H1 (cell line): Measurements from ENCODE around the gene BMF. TPM values are rescaled to one million over a fixed set of nuclear protein-coding genes. Genes with fewer than 3 reads are reported as not detected.

Source experiments
- CHD1 ChIP-seq: IDR thresholded peaks from 2 replicates; pipeline ENCODE4 v1.6.1; 2012; ENCODE audit warnings: low read depth, low read length, improper control_type of control experiment
- EGR1 ChIP-seq: IDR thresholded peaks from 2 replicates; pipeline ENCODE4 v1.6.1; 2011; ENCODE audit warnings: low read depth, low read length, borderline replicate concordance
- GABPA ChIP-seq: IDR thresholded peaks from 2 replicates; pipeline ENCODE4 v1.6.1; 2011; ENCODE audit warnings: mild to moderate bottlenecking, low read length, moderate library complexity, borderline replicate concordance; ENCODE audit not compliant: insufficient read depth
- POLR2AphosphoS5 ChIP-seq: IDR thresholded peaks from 2 replicates; pipeline ENCODE4 v1.6.1; 2011; ENCODE audit warnings: low read depth, low read length
- RBBP5 ChIP-seq: IDR thresholded peaks from 2 replicates; pipeline ENCODE4 v1.7.1; 2012; ENCODE audit warnings: low read depth, mild to moderate bottlenecking, inconsistent platforms, low read length, moderate library complexity, borderline replicate concordance
- TAF1 ChIP-seq: IDR thresholded peaks from 2 replicates; pipeline ENCODE4 v1.6.1; 2011; ENCODE audit warnings: mild to moderate bottlenecking, low read depth, low read length
- TAF7 ChIP-seq: optimal IDR thresholded peaks from 2 replicates; pipeline ENCODE3; 2011; ENCODE audit warnings: low read depth, mild to moderate bottlenecking, inconsistent platforms, low read length, moderate library complexity, borderline replicate concordance
- TCF12 ChIP-seq: IDR thresholded peaks from 2 replicates; pipeline ENCODE4 v1.6.1; 2011; ENCODE audit warnings: low read depth, mild to moderate bottlenecking, low read length
- polyA plus RNA-seq, 7 experiments: library from polyadenylated mRNA; depleted of rRNA in 3 of 7; stranded (reverse) in 5 of 7; unstranded in 2 of 7; fragments of >200 nt in 5 of 7; fragments of 200-250 nt in 2 of 7; gene quantifications; 1 replicate in 5 of 7; 2 replicates in 1 of 7; 4 replicates in 1 of 7; pipeline versions ENCODE4 v1.2.1 to v1.2.3, GENCODE V29; 2011 to 2013; ENCODE audit warnings: missing spikeins in 2 of 7, mixed read lengths in 2 of 7
- total RNA-seq: library from RNA; stranded (reverse); fragmentation: NEBNext Ultra II Directional; extraction: Animal tissue kit (Norgen Biotek cat#: 25700); gene quantifications from 2 replicates; pipeline ENCODE4 v1.2.1, GENCODE V29; 2021
- TF ChIP-seq, protein P1 (sequence below): fragments of 300-600 bp; sonication (generic); IDR thresholded peaks from 2 replicates; pipeline ENCODE4 v1.7.1; 2012; ENCODE audit warnings: low read length, moderate library complexity, mild to moderate bottlenecking, inconsistent platforms; ENCODE audit not compliant: insufficient replicate concordance
- TF ChIP-seq, protein P2 (sequence below): IDR thresholded peaks from 2 replicates; pipeline ENCODE4 v1.6.1; 2012; ENCODE audit warnings: inconsistent platforms

The BMF gene
- total and polyA plus RNA-seq, 2 of the 8 experiments (the other 6 are each of a cell fraction or from before 2014, with no cell fraction given) = 21.2 to 24.2 TPM

DNA sequence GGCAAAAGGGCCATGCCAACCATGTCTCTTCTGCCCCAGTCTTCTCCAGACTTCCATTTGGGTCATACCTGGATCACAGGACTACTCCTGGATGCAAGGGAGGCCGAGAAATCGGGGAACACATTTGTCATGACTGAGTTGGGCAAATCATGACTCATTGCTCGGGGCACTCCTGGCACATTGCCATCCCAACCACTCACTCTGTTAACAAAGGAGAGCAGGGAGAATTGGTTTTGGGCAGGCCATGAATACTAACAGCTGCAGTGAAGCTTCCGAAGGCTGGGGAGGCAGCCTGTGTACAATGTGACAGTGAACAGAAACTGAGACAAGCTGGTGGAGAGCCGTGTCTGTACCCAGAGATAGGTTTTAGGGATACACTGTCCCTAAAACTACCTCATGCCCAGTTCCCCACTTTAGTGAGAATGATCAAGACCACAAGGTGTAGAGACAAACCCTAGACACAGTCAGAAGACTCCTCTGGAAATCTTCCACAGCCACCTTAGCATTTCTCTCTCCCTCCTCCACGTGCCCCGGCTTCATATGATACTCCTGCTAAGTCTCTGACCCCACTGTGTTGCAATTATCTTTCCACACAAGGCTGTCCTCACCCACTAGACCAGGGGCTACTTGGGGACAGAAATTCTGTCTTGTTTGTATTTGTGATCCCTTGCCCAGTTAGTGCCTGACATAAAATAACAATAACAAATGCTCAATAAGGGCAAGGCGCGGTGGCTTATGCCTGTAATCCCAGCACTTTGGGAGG, 41.7 kb upstream of the BMF start (continued):
- no peak for TF ChIP-seq POLR2AphosphoS5
- TF ChIP-seq RBBP5 = no peak
- no peak for TF ChIP-seq CHD1
- TF ChIP-seq TAF7 = no peak
- TF ChIP-seq, protein P1, sequence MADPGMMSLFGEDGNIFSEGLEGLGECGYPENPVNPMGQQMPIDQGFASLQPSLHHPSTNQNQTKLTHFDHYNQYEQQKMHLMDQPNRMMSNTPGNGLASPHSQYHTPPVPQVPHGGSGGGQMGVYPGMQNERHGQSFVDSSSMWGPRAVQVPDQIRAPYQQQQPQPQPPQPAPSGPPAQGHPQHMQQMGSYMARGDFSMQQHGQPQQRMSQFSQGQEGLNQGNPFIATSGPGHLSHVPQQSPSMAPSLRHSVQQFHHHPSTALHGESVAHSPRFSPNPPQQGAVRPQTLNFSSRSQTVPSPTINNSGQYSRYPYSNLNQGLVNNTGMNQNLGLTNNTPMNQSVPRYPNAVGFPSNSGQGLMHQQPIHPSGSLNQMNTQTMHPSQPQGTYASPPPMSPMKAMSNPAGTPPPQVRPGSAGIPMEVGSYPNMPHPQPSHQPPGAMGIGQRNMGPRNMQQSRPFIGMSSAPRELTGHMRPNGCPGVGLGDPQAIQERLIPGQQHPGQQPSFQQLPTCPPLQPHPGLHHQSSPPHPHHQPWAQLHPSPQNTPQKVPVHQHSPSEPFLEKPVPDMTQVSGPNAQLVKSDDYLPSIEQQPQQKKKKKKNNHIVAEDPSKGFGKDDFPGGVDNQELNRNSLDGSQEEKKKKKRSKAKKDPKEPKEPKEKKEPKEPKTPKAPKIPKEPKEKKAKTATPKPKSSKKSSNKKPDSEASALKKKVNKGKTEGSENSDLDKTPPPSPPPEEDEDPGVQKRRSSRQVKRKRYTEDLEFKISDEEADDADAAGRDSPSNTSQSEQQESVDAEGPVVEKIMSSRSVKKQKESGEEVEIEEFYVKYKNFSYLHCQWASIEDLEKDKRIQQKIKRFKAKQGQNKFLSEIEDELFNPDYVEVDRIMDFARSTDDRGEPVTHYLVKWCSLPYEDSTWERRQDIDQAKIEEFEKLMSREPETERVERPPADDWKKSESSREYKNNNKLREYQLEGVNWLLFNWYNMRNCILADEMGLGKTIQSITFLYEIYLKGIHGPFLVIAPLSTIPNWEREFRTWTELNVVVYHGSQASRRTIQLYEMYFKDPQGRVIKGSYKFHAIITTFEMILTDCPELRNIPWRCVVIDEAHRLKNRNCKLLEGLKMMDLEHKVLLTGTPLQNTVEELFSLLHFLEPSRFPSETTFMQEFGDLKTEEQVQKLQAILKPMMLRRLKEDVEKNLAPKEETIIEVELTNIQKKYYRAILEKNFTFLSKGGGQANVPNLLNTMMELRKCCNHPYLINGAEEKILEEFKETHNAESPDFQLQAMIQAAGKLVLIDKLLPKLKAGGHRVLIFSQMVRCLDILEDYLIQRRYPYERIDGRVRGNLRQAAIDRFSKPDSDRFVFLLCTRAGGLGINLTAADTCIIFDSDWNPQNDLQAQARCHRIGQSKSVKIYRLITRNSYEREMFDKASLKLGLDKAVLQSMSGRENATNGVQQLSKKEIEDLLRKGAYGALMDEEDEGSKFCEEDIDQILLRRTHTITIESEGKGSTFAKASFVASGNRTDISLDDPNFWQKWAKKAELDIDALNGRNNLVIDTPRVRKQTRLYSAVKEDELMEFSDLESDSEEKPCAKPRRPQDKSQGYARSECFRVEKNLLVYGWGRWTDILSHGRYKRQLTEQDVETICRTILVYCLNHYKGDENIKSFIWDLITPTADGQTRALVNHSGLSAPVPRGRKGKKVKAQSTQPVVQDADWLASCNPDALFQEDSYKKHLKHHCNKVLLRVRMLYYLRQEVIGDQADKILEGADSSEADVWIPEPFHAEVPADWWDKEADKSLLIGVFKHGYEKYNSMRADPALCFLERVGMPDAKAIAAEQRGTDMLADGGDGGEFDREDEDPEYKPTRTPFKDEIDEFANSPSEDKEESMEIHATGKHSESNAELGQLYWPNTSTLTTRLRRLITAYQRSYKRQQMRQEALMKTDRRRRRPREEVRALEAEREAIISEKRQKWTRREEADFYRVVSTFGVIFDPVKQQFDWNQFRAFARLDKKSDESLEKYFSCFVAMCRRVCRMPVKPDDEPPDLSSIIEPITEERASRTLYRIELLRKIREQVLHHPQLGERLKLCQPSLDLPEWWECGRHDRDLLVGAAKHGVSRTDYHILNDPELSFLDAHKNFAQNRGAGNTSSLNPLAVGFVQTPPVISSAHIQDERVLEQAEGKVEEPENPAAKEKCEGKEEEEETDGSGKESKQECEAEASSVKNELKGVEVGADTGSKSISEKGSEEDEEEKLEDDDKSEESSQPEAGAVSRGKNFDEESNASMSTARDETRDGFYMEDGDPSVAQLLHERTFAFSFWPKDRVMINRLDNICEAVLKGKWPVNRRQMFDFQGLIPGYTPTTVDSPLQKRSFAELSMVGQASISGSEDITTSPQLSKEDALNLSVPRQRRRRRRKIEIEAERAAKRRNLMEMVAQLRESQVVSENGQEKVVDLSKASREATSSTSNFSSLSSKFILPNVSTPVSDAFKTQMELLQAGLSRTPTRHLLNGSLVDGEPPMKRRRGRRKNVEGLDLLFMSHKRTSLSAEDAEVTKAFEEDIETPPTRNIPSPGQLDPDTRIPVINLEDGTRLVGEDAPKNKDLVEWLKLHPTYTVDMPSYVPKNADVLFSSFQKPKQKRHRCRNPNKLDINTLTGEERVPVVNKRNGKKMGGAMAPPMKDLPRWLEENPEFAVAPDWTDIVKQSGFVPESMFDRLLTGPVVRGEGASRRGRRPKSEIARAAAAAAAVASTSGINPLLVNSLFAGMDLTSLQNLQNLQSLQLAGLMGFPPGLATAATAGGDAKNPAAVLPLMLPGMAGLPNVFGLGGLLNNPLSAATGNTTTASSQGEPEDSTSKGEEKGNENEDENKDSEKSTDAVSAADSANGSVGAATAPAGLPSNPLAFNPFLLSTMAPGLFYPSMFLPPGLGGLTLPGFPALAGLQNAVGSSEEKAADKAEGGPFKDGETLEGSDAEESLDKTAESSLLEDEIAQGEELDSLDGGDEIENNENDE = no peak
- TF ChIP-seq, protein P2, sequence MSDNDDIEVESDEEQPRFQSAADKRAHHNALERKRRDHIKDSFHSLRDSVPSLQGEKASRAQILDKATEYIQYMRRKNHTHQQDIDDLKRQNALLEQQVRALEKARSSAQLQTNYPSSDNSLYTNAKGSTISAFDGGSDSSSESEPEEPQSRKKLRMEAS = no peak
- no peak for TF ChIP-seq GABPA
- no peak for TF ChIP-seq TAF1
- no peak for TF ChIP-seq EGR1
- TF ChIP-seq TCF12 = no peak
- TF ChIP-seq, all 59 proteins: peak for 0
